PC-9 (cell line): ENCODE measurements around the gene ANO2. TPM values are rescaled to one million over a fixed set of nuclear protein-coding genes. Genes with fewer than 3 reads are reported as not detected.

Experiments used
- BruUV-seq: library from RNA; stranded (reverse); fragments of 400-500 nt; replicated peaks from 2 replicates; lab custom pipeline; 2021; lab: Mats Ljungman, UMichigan
- CTCF ChIA-PET: fragments of 300-600 bp; sonication (Branson Sonifier 250); formaldehyde crosslinking; loops from one replicate; lab custom pipeline; 2022; ENCODE audit warnings: antibody characterized with exemption; lab: Charles Lee
- POLR2A ChIA-PET: fragments of 300-600 bp; sonication (Branson Sonifier 250); formaldehyde crosslinking; loops from one replicate; lab custom pipeline; 2022; ENCODE audit warnings: antibody characterized with exemption; ENCODE audit not compliant: unreplicated experiment; lab: Charles Lee
- DNase-seq, 2 experiments: peaks; one replicate each; pipeline versions ENCODE4 v3.0.0 to v3.0.0-alpha.2; 2015 to 2022; ENCODE audit warnings: mixed read lengths in 1 of 2
- H2AFZ ChIP-seq: fragments of 200-600 bp; sonication (generic); 2 replicates; pipeline ENCODE4 v1.8.1; 2017; ENCODE audit warnings: antibody characterized with exemption
- H3F3A ChIP-seq: fragments of 200-600 bp; sonication (generic); 2 replicates; pipeline ENCODE4 v1.8.1; 2017; ENCODE audit warnings: antibody characterized with exemption, mild to moderate bottlenecking, low read depth; ENCODE audit not compliant: insufficient read depth
- H3K27ac ChIP-seq: fragments of 200-600 bp; sonication (generic); 2 replicates; pipeline ENCODE4 v1.6.1; 2016; ENCODE audit warnings: mixed run types
- H3K27me3 ChIP-seq: fragments of 200-600 bp; sonication (generic); 2 replicates; pipeline ENCODE4 v1.6.1; 2016; ENCODE audit warnings: low read depth, mixed run types; ENCODE audit not compliant: insufficient read depth
- H3K36me3 ChIP-seq: fragments of 200-600 bp; sonication (generic); 2 replicates; pipeline ENCODE4 v1.6.1; 2016; ENCODE audit warnings: low read depth, mixed run types
- H3K4me1 ChIP-seq: fragments of 200-600 bp; sonication (generic); replicated peaks from 2 replicates; pipeline ENCODE4 v1.6.1; 2016; ENCODE audit warnings: mixed run types; ENCODE audit not compliant: insufficient read depth
- H3K4me2 ChIP-seq: fragments of 200-600 bp; sonication (generic); 2 replicates; pipeline ENCODE4 v1.6.1; 2017; ENCODE audit warnings: mixed run types
- H3K4me3 ChIP-seq: fragments of 200-600 bp; sonication (generic); 2 replicates; pipeline ENCODE4 v1.6.1; 2016; ENCODE audit warnings: mixed run types
- H3K79me2 ChIP-seq: fragments of 200-600 bp; sonication (generic); 2 replicates; pipeline ENCODE4 v1.6.1; 2017; ENCODE audit warnings: low read depth, mixed run types
- H3K9me2 ChIP-seq: fragments of 200-600 bp; sonication (generic); 2 replicates; pipeline ENCODE4 v1.8.1; 2017; ENCODE audit warnings: mild to moderate bottlenecking; ENCODE audit not compliant: insufficient read depth
- H3K9me3 ChIP-seq: fragments of 200-600 bp; sonication (generic); 2 replicates; pipeline ENCODE4 v1.8.1; 2016; ENCODE audit warnings: low read depth; ENCODE audit not compliant: insufficient read depth
- H4K20me1 ChIP-seq: fragments of 200-600 bp; sonication (generic); 2 replicates; pipeline ENCODE4 v1.8.1; 2017; ENCODE audit not compliant: insufficient read depth
- CTCF ChIP-seq: fragments of 200-600 bp; sonication (generic); conservative IDR thresholded peaks from 2 replicates; pipeline ENCODE4 v1.6.1; 2017; ENCODE audit warnings: mixed run types, antibody characterized with exemption, mild to moderate bottlenecking, moderate library complexity
- EZH2 ChIP-seq: fragments of 200-600 bp; sonication (generic); IDR thresholded peaks from 2 replicates; pipeline ENCODE4 v1.8.0; 2017; ENCODE audit warnings: antibody characterized with exemption, low read depth
- intact Hi-C: fragments of 100-400 bp; cut with micrococcal nuclease; formaldehyde crosslinking; loops from one replicate; pipeline ENCODE4 v1.10.0; 2022; ENCODE audit not compliant: unreplicated experiment
- total RNA-seq: library from RNA; stranded (reverse); gene quantifications from 2 replicates; pipeline ENCODE4 v1.2.3, GENCODE V29; 2021

ANO2 gene
- total RNA-seq, 1 experiment from 2014 or later: not detected

GRCh38 chr12:5807514-5808219 lies 137.4 kb downstream of the ANO2 start:
- H3K4me3 ChIP-seq: no peak overlapping the region
- CTCF ChIA-PET: no interaction called here
- H3K36me3 ChIP-seq: no peaks in the 10 kb centered on the region
- no peak overlapping the region for H3K4me2 ChIP-seq
- POLR2A ChIA-PET: no interaction called here
- no peaks in the 10 kb centered on the region for H3K9me2 ChIP-seq
- intact Hi-C loops: no loop called here
- H3K27ac ChIP-seq: no peak overlapping the region
- BruUV-seq: no TSS peak
- H3K4me1 ChIP-seq: no peaks in the 10 kb centered on the region
- no peaks in the 10 kb centered on the region for H3K79me2 ChIP-seq
- no peaks in the 10 kb centered on the region for H4K20me1 ChIP-seq
- H3K27me3 ChIP-seq: peaks cover 87% of the 10 kb centered on the region
- TF ChIP-seq EZH2 (no peak), CTCF (no peak)
- H3K9me3 ChIP-seq: no peaks in the 10 kb centered on the region
- no peak for DNase-seq
- H2AFZ ChIP-seq: no peak overlapping the region
- H3F3A ChIP-seq: no peaks in the 10 kb centered on the region

DNA sequence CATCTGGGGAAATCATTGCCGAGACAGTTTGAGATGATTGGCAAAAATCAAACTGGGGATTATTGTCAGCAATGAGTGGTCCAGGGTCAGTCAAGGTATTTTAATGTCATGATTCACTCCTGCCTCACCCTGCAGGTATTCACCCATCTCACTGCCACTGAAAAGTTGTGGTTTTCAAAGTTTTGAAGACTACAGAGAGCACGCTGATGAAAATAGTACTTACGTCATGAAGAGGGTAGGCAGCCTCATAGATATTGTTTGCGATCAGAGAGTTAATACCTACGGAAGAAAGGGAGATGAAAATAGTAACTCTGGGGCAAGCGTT lies 138.0 kb downstream of the ANO2 start:
- Histone ChIP-seq H4K20me1 (no peaks in the 10 kb centered on the region), H3K27ac (no peak overlapping the region), H3K9me3 (no peaks in the 10 kb centered on the region), H3F3A (no peaks in the 10 kb centered on the region), H3K27me3 (peaks cover 93% of the 10 kb centered on the region), H3K4me2 (no peak overlapping the region), H3K4me3 (no peak overlapping the region), H3K36me3 (no peaks in the 10 kb centered on the region), H3K9me2 (no peaks in the 10 kb centered on the region), H2AFZ (no peak overlapping the region), H3K79me2 (no peaks in the 10 kb centered on the region), H3K4me1 (no peaks in the 10 kb centered on the region)
- ChIA-PET CTCF (no interaction called here), POLR2A (no interaction called here)
- intact Hi-C loops: no loop called here
- TF ChIP-seq CTCF (no peak), EZH2 (no peak)
- no peak for DNase-seq
- BruUV-seq: no TSS peak

- Histone ChIP-seq H3K9me2 (no peaks in the 10 kb centered on the region), H3K4me2 (no peak overlapping the region), H3K4me3 (no peak overlapping the region), H3K9me3 (no peaks in the 10 kb centered on the region), H2AFZ (no peak overlapping the region), H3K79me2 (no peaks in the 10 kb centered on the region), H4K20me1 (no peaks in the 10 kb centered on the region), H3K4me1 (no peaks in the 10 kb centered on the region), H3K27me3 (peaks cover 91% of the 10 kb centered on the region), H3K36me3 (no peaks in the 10 kb centered on the region), H3F3A (no peaks in the 10 kb centered on the region), H3K27ac (no peak overlapping the region)
- CTCF ChIA-PET: no interaction called here
- POLR2A ChIA-PET: no interaction called here
- intact Hi-C loops: no loop called here
- no TSS peak for BruUV-seq
- DNase-seq: no peak
- no peak for TF ChIP-seq CTCF
- TF ChIP-seq EZH2: no peak
These were observed 138.5 kb downstream of the ANO2 start for GRCh38 chr12:5806371-5807089.
